HEK293 (cell line): Measurements from ENCODE around the gene C21orf58.

Experiments
- CTCF ChIA-PET: fragments of 350-600 bp; formaldehyde crosslinking; extraction: SDS; loops from one replicate; lab custom pipeline; 2021; ENCODE audit warnings: antibody characterized with exemption; lab: Yijun Ruan, JAX
- POLR2A ChIA-PET: fragments of 300-600 bp; formaldehyde crosslinking; extraction: SDS; loops from one replicate; lab custom pipeline; 2020; ENCODE audit warnings: antibody characterized with exemption, inconsistent platforms; lab: Yijun Ruan, JAX
- H3K27ac ChIP-seq: fragments of 200-500 bp; sonication (Bioruptor generic); 2 replicates; pipeline ENCODE4 v1.5.1; 2014; ENCODE audit warnings: low read depth, low read length, control low read depth, inconsistent platforms; ENCODE audit errors: extremely low read depth
- H3K36me3 ChIP-seq, 2 experiments: fragments of 200-500 bp in 1 of 2; sonication (Bioruptor generic) in 1 of 2; 1 replicate in 1 of 2; 2 replicates in 1 of 2; pipeline ENCODE4 v1.5.1; 2014 to 2017; ENCODE audit warnings: inconsistent platforms in 2 of 2, low read length in 2 of 2; ENCODE audit not compliant: control insufficient read depth in 2 of 2, insufficient read depth in 1 of 2
- H3K4me1 ChIP-seq: fragments of 200-500 bp; sonication (Bioruptor generic); 2 replicates; pipeline ENCODE4 v1.5.1; 2014; ENCODE audit warnings: mild to moderate bottlenecking, low read length, inconsistent platforms; ENCODE audit not compliant: control insufficient read depth, insufficient read depth
- H3K4me3 ChIP-seq: 2 replicates; pipeline ENCODE4 v1.5.1; 2011; ENCODE audit warnings: low read depth, mild to moderate bottlenecking, control low read depth, low read length, moderate library complexity
- H3K9me3 ChIP-seq: fragments of 200-500 bp; sonication (Bioruptor generic); 2 replicates; pipeline ENCODE4 v1.5.1; 2014; ENCODE audit warnings: low read depth, low read length, inconsistent platforms; ENCODE audit not compliant: control insufficient read depth, insufficient read depth
- BCL6B ChIP-seq: fragments of 450-650 bp; formaldehyde crosslinking; IDR thresholded peaks from 2 replicates; pipeline ENCODE4 v1.5.1; 2017; ENCODE audit warnings: missing biosample characterization, missing genetic modification characterization
- EGR2 ChIP-seq: fragments of 450-650 bp; formaldehyde crosslinking; IDR thresholded peaks from 2 replicates; pipeline ENCODE4 v1.5.1; 2016; ENCODE audit warnings: low read depth, missing biosample characterization, missing genetic modification characterization
- ELK4 ChIP-seq: IDR thresholded peaks from 2 replicates; pipeline ENCODE4 v1.6.1; 2011; ENCODE audit warnings: mild to moderate bottlenecking, low read depth, low read length, borderline replicate concordance
- HOXA7 ChIP-seq: sonication (generic); formaldehyde crosslinking; IDR thresholded peaks from 2 replicates; pipeline ENCODE4 v1.8.1; 2022; ENCODE audit warnings: missing genetic modification reagents, borderline replicate concordance
- HOXD13 ChIP-seq: sonication (generic); formaldehyde crosslinking; IDR thresholded peaks from 2 replicates; pipeline ENCODE4 v1.8.0; 2022; ENCODE audit warnings: missing genetic modification reagents, borderline replicate concordance
- SP3 ChIP-seq: fragments of 450-650 bp; formaldehyde crosslinking; IDR thresholded peaks from 2 replicates; pipeline ENCODE4 v1.5.1; 2016; ENCODE audit warnings: missing biosample characterization, missing genetic modification characterization
- YY2 ChIP-seq: fragments of 450-650 bp; formaldehyde crosslinking; IDR thresholded peaks from 2 replicates; pipeline ENCODE4 v1.5.1; 2016; ENCODE audit warnings: missing biosample characterization, missing genetic modification characterization
- ZNF423 ChIP-seq: fragments of 450-650 bp; formaldehyde crosslinking; IDR thresholded peaks from 2 replicates; pipeline ENCODE4 v1.5.1; 2016; ENCODE audit warnings: missing biosample characterization, missing genetic modification characterization
- ZNF501 ChIP-seq: fragments of 450-650 bp; formaldehyde crosslinking; IDR thresholded peaks from 2 replicates; pipeline ENCODE4 v1.5.1; 2016; ENCODE audit warnings: missing biosample characterization, missing genetic modification characterization
- ZNF530 ChIP-seq: fragments of 450-650 bp; formaldehyde crosslinking; IDR thresholded peaks from 2 replicates; pipeline ENCODE4 v1.5.1; 2016; ENCODE audit warnings: low read depth, missing biosample characterization, missing genetic modification characterization
- ZNF549 ChIP-seq: fragments of 450-650 bp; IDR thresholded peaks from 2 replicates; pipeline ENCODE4 v1.5.1; 2018; ENCODE audit warnings: missing biosample characterization, missing genetic modification characterization, mild to moderate bottlenecking, inconsistent platforms, moderate library complexity
- ZNF580 ChIP-seq: fragments of 450-650 bp; formaldehyde crosslinking; IDR thresholded peaks from 2 replicates; pipeline ENCODE4 v1.5.1; 2016; ENCODE audit warnings: missing biosample characterization, missing genetic modification characterization
- ZNF600 ChIP-seq: fragments of 450-650 bp; formaldehyde crosslinking; IDR thresholded peaks from 2 replicates; pipeline ENCODE4 v1.5.1; 2016; ENCODE audit warnings: missing biosample characterization, missing genetic modification characterization
- ZNF626 ChIP-seq: fragments of 450-650 bp; sonication (Bioruptor Pico); formaldehyde crosslinking; IDR thresholded peaks from 2 replicates; pipeline ENCODE4 v1.5.1; 2018; ENCODE audit warnings: missing biosample characterization, missing genetic modification characterization, inconsistent platforms
- TF ChIP-seq, protein P1 (sequence below): fragments of 450-650 bp; IDR thresholded peaks from 2 replicates; pipeline ENCODE4 v1.5.1; 2018; ENCODE audit warnings: missing biosample characterization, missing genetic modification characterization
- TF ChIP-seq, protein P2 (sequence below): fragments of 450-650 bp; formaldehyde crosslinking; IDR thresholded peaks from 2 replicates; pipeline ENCODE4 v1.5.1; 2016; ENCODE audit warnings: missing biosample characterization, missing genetic modification characterization
- TF ChIP-seq, protein P3 (sequence below): fragments of 450-650 bp; formaldehyde crosslinking; IDR thresholded peaks from 2 replicates; pipeline ENCODE4 v1.5.1; 2016; ENCODE audit warnings: missing biosample characterization, missing genetic modification characterization

C21orf58 gene

DNA sequence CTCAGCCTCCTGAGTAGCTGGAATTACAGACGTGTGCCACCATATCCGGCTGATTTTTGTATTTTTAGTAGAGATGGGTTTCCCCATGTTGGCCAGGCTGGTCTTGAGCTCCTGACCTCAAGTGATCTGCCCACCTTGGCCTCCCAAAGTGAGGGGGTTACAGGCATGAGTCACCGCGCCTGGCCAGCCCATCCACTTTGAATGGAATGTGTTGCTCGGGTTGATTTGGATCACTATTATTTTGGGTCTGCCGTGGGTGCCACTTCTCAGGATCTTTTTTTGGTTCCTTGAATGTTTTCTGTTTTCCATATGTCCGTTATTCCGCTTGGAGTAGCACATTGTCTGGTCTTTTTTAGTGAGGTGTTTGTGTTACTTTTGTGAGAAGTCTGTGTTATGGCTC lies 17.3 kb upstream of the C21orf58 start:
- ChIA-PET POLR2A (no interaction called here), CTCF (interaction anchor here (0.6 kb wide), 1 partner anchor 79 kb away, joined by 3 read pairs; no protein-coding TSS in a partner anchor)
- H3K4me3 ChIP-seq: no peak overlapping the region
- no peaks in the 10 kb centered on the region for H3K4me1 ChIP-seq
- no peaks in the 10 kb centered on the region for H3K9me3 ChIP-seq
- no peak overlapping the region for H3K27ac ChIP-seq
- peaks cover 45 to 69% of the 10 kb centered on the region in 2 experiments; a peak in 2 of 3 replicates for H3K36me3 ChIP-seq
- no peak for TF ChIP-seq BCL6B (tag by site-specific recombination)
- peak; percentile 75 for TF ChIP-seq ZNF600 (tag by site-specific recombination)
- TF ChIP-seq, protein P1, sequence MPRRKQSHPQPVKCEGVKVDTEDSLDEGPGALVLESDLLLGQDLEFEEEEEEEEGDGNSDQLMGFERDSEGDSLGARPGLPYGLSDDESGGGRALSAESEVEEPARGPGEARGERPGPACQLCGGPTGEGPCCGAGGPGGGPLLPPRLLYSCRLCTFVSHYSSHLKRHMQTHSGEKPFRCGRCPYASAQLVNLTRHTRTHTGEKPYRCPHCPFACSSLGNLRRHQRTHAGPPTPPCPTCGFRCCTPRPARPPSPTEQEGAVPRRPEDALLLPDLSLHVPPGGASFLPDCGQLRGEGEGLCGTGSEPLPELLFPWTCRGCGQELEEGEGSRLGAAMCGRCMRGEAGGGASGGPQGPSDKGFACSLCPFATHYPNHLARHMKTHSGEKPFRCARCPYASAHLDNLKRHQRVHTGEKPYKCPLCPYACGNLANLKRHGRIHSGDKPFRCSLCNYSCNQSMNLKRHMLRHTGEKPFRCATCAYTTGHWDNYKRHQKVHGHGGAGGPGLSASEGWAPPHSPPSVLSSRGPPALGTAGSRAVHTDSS (tag by site-specific recombination): no peak
- TF ChIP-seq, all 188 proteins: peak for 1

DNA sequence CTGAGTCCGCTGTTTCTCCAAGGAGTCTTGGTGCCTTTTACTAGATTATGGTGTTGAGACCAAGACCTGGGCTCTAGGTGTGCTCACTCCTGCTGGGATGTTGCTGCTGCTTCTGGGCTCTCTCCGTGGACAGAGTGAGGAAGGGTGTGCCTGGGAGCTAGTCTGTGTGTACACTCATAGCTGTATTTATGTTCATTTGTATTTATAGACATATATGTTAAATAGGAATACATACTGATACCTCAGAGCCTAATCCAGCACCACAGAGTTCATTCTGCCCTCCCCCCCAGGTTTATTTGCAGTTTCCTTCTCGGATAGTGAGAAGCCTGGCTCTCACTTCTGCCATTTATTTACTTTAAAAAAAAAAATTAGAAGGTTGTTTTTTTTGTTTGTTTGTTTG lies 12.9 kb upstream of the C21orf58 start:
- ChIA-PET CTCF (interaction anchor here (1.2 kb wide), 1 partner anchor 364 kb away, joined by 8 read pairs; no protein-coding TSS in a partner anchor), POLR2A (interaction anchor here (1.6 kb wide), 1 partner anchor 11 kb away, joined by 3 read pairs; no protein-coding TSS in a partner anchor)
- no peak overlapping the region for H3K27ac ChIP-seq
- TF ChIP-seq, protein P2, sequence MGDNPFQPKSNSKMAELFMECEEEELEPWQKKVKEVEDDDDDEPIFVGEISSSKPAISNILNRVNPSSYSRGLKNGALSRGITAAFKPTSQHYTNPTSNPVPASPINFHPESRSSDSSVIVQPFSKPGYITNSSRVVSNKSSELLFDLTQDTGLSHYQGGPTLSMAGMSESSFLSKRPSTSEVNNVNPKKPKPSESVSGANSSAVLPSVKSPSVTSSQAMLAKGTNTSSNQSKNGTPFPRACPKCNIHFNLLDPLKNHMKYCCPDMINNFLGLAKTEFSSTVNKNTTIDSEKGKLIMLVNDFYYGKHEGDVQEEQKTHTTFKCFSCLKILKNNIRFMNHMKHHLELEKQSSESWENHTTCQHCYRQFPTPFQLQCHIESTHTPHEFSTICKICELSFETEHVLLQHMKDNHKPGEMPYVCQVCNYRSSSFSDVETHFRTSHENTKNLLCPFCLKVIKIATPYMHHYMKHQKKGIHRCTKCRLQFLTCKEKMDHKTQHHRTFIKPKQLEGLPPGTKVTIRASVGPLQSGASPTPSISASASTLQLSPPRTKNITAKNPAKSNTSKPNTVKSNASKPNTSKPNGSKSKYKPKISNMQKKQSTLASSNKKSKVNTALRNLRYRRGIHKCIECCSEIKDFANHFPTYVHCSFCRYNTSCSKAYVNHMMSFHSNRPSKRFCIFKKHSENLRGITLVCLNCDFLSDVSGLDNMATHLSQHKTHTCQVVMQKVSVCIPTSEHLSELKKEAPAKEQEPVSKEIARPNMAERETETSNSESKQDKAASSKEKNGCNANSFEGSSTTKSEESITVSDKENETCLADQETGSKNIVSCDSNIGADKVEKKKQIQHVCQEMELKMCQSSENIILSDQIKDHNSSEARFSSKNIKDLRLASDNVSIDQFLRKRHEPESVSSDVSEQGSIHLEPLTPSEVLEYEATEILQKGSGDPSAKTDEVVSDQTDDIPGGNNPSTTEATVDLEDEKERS (tag by site-specific recombination): no peak
- no peak for TF ChIP-seq ZNF530 (tag by site-specific recombination)
- no peaks in the 10 kb centered on the region for H3K4me1 ChIP-seq
- no peak overlapping the region for H3K4me3 ChIP-seq
- H3K36me3 ChIP-seq: peaks cover 61 to 77% of the 10 kb centered on the region in 2 experiments
- no peaks in the 10 kb centered on the region for H3K9me3 ChIP-seq

DNA sequence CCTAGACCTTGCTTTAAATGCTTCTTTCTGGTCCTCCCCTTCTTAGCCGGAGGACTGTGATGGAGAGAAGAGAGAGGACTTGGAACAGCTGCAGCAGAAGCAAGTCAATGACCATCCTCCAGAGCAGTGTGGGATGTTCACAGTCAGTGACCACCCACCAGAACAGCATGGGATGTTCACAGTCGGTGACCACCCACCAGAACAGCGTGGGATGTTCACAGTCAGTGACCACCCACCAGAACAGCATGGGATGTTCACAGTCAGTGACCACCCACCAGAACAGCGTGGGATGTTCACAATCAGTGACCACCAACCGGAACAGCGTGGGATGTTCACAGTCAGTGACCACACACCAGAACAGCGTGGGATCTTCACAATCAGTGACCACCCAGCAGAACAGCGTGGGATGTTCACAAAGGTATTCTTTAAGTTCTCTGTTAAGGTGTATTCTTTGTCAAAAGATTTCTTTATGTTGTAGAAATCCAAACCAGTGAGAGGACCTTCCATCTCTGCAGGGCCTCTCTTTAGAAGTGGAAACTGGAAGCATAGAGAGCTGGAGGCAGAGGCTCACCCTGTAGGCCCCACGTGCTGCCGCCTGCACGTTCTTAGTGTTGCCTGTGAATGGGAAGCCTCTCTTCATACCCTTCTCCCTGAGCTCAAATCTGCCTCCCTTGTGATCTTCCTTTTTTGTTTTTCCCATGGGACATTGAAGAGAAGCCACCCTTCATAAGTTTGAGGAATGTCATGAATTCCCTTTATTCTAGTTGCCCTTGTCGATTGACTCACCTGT lies 10.9 kb upstream of the C21orf58 start:
- ChIA-PET POLR2A (interaction anchor here (0.6 to 1.5 kb wide), 3 partner anchors 9 to 18 kb away, joined by 3 to 4 read pairs (median 3); no protein-coding TSS in a partner anchor), CTCF (no interaction called here)
- no peak overlapping the region for H3K27ac ChIP-seq
- H3K4me3 ChIP-seq: no peak overlapping the region
- no peaks in the 10 kb centered on the region for H3K9me3 ChIP-seq
- H3K4me1 ChIP-seq: no peaks in the 10 kb centered on the region
- H3K36me3 ChIP-seq: peaks cover 76 to 84% of the 10 kb centered on the region in 2 experiments
- TF ChIP-seq ZNF626 (tag by site-specific recombination) (no peak), HOXD13 (no peak), ZNF501 (tag by site-specific recombination) (no peak), SP3 (tag by site-specific recombination) (no peak), ZNF549 (no peak), YY2 (tag by site-specific recombination) (no peak), ELK4 (no peak), HOXA7 (CRISPR knock-in tag) (no peak), ZNF423 (tag by site-specific recombination) (no peak), ZNF580 (tag by site-specific recombination) (no peak), EGR2 (tag by site-specific recombination) (peak; percentile 100)
- TF ChIP-seq, protein P3, sequence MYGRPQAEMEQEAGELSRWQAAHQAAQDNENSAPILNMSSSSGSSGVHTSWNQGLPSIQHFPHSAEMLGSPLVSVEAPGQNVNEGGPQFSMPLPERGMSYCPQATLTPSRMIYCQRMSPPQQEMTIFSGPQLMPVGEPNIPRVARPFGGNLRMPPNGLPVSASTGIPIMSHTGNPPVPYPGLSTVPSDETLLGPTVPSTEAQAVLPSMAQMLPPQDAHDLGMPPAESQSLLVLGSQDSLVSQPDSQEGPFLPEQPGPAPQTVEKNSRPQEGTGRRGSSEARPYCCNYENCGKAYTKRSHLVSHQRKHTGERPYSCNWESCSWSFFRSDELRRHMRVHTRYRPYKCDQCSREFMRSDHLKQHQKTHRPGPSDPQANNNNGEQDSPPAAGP (tag by site-specific recombination): no peak
